ENCODE measurements around the gene DBH.

The DBH gene

GRCh38 chr9:133685653-133686609 is 49.8 kb downstream of the DBH start:
- no peak for DNase-seq

GRCh38 chr9:133686642-133687575 is 50.7 kb downstream of the DBH start:
- no peak for DNase-seq

- no peak for DNase-seq
Measured at GRCh38 chr9:133687856-133688761, 51.9 kb downstream of the DBH start.

GRCh38 chr9:133689151-133689763 is 53.1 kb downstream of the DBH start:
- DNase-seq, result no peak

- no peak for DNase-seq
Measured at GRCh38 chr9:133690081-133690561, 54.0 kb downstream of the DBH start.

- DNase-seq, result no peak
Measured at GRCh38 chr9:133691191-133691590, 55.0 kb downstream of the DBH start.

GRCh38 chr9:133691626-133692363 is 55.6 kb downstream of the DBH start:
- peak; percentile 58 for DNase-seq

GRCh38 chr9:133692364-133692985 is 56.3 kb downstream of the DBH start:
- DNase-seq, result no peak

- no peak for DNase-seq
Measured at GRCh38 chr9:133693116-133693515, 57.0 kb downstream of the DBH start.

GRCh38 chr9:133693703-133694529 is 57.8 kb downstream of the DBH start:
- no peak for DNase-seq

- DNase-seq, result no peak
Measured at GRCh38 chr9:133694686-133695085, 58.5 kb downstream of the DBH start.

GRCh38 chr9:133696071-133696472 is 59.9 kb downstream of the DBH start:
- DNase-seq, result no peak

- DNase-seq, result no peak
Measured at GRCh38 chr9:133699546-133699945, 63.4 kb downstream of the DBH start.

GRCh38 chr9:133700819-133701320 is 64.7 kb downstream of the DBH start:
- no peak for DNase-seq

GRCh38 chr9:133701321-133701980 is 65.3 kb downstream of the DBH start:
- no peak for DNase-seq

GRCh38 chr9:133701981-133702797 is 66.0 kb downstream of the DBH start:
- DNase-seq, result no peak

GRCh38 chr9:133702798-133703590 is 66.8 kb downstream of the DBH start:
- DNase-seq, result no peak

Measured in T1000 (cell line).